ENCODE measurements around the gene NRXN3. TPM values are rescaled to one million over a fixed set of nuclear protein-coding genes. Genes with fewer than 3 reads are reported as not detected.
"Not testable (repeated sequence)": the region's sequence is repeated elsewhere in the genome, so short reads cannot be mapped to it uniquely, and the experiment has no call there.

Gene NRXN3
- total and polyA plus RNA-seq, 5 donors from 2014 or later: not detected

GRCh38 chr14:79017561-79017960 is 847.4 kb downstream of the NRXN3 start:
- Mint-ChIP-seq H3K36me3 (no peaks in the 10 kb centered on the region), H3K27me3 (no peaks in the 10 kb centered on the region), H3K9me3 (peaks cover 0 to 4% (median 0%) of the 10 kb centered on the region in 7 donors), H3K4me3 (no peak overlapping the region), H3K4me1 (no peaks in the 10 kb centered on the region), H3K27ac (no peak overlapping the region)
- DNase-seq (no peak), ATAC-seq (ENCODE audit: low read depth in 2 of 2) (no peak)
- no peaks in the 10 kb centered on the region for H3K4me1 ChIP-seq (ENCODE audit: control insufficient read depth, insufficient read depth, low read length, poor library complexity, severe bottlenecking)
- H3K27ac ChIP-seq (ENCODE audit: insufficient read depth, low read length, poor library complexity, severe bottlenecking): no peak overlapping the region
- H3K36me3 ChIP-seq (ENCODE audit: control insufficient read depth, insufficient read depth, low read length): no peaks in the 10 kb centered on the region
- H3K4me3 ChIP-seq (ENCODE audit: low read depth, low read length): no peak overlapping the region
- no peaks in the 10 kb centered on the region for H3K27me3 ChIP-seq (ENCODE audit: control insufficient read depth, insufficient read depth, low read length)
- no peaks in the 10 kb centered on the region for H3K9me3 ChIP-seq (ENCODE audit: control insufficient read depth in 2 of 2, low read length in 2 of 2)

- H3K36me3 ChIP-seq (ENCODE audit: control insufficient read depth, insufficient read depth, low read length): no peaks in the 10 kb centered on the region
- H3K27me3 ChIP-seq (ENCODE audit: control insufficient read depth, insufficient read depth, low read length): no peaks in the 10 kb centered on the region
- H3K9me3 ChIP-seq (ENCODE audit: control insufficient read depth in 2 of 2, low read length in 2 of 2): no peaks in the 10 kb centered on the region
- Mint-ChIP-seq H3K9me3 (peaks cover 0 to 6% (median 0%) of the 10 kb centered on the region in 7 donors), H3K36me3 (no peaks in the 10 kb centered on the region), H3K4me1 (no peaks in the 10 kb centered on the region), H3K4me3 (no peak overlapping the region), H3K27me3 (no peaks in the 10 kb centered on the region), H3K27ac (no peak overlapping the region)
- H3K27ac ChIP-seq (ENCODE audit: insufficient read depth, low read length, poor library complexity, severe bottlenecking): no peak overlapping the region
- H3K4me3 ChIP-seq (ENCODE audit: low read depth, low read length): no peak overlapping the region
- ATAC-seq (ENCODE audit: low read depth in 2 of 2) (no peak), DNase-seq (no peak)
- H3K4me1 ChIP-seq (ENCODE audit: control insufficient read depth, insufficient read depth, low read length, poor library complexity, severe bottlenecking): no peaks in the 10 kb centered on the region
These were observed 848.7 kb downstream of the NRXN3 start for GRCh38 chr14:79018836-79019235.

GRCh38 chr14:79019898-79020297 is 849.7 kb downstream of the NRXN3 start:
- H3K27me3 Mint-ChIP-seq; H3K36me3 Mint-ChIP-seq; H3K27ac Mint-ChIP-seq; H3K36me3 ChIP-seq (ENCODE audit: control insufficient read depth, insufficient read depth, low read length); ATAC-seq (ENCODE audit: low read depth in 2 of 2); H3K9me3 ChIP-seq (ENCODE audit: control insufficient read depth in 2 of 2, low read length in 2 of 2); H3K4me1 Mint-ChIP-seq; DNase-seq; H3K4me1 ChIP-seq (ENCODE audit: control insufficient read depth, insufficient read depth, low read length, poor library complexity, severe bottlenecking); H3K4me3 Mint-ChIP-seq; H3K9me3 Mint-ChIP-seq; H3K27ac ChIP-seq (ENCODE audit: insufficient read depth, low read length, poor library complexity, severe bottlenecking); H3K4me3 ChIP-seq (ENCODE audit: low read depth, low read length); H3K27me3 ChIP-seq (ENCODE audit: control insufficient read depth, insufficient read depth, low read length): not testable (repeated sequence)

GRCh38 chr14:79021766-79022165 is 851.6 kb downstream of the NRXN3 start:
- Mint-ChIP-seq H3K36me3 (no peaks in the 10 kb centered on the region), H3K4me3 (no peak overlapping the region), H3K27me3 (no peaks in the 10 kb centered on the region), H3K9me3 (peaks cover 0 to 6% (median 3%) of the 10 kb centered on the region in 7 donors), H3K27ac (no peak overlapping the region), H3K4me1 (no peaks in the 10 kb centered on the region)
- no peak for ATAC-seq (ENCODE audit: low read depth in 2 of 2)
- no peak overlapping the region for H3K27ac ChIP-seq (ENCODE audit: insufficient read depth, low read length, poor library complexity, severe bottlenecking)
- H3K4me3 ChIP-seq (ENCODE audit: low read depth, low read length): no peak overlapping the region
- H3K36me3 ChIP-seq (ENCODE audit: control insufficient read depth, insufficient read depth, low read length): no peaks in the 10 kb centered on the region
- no peaks in the 10 kb centered on the region for H3K27me3 ChIP-seq (ENCODE audit: control insufficient read depth, insufficient read depth, low read length)
- no peak for DNase-seq
- H3K4me1 ChIP-seq (ENCODE audit: control insufficient read depth, insufficient read depth, low read length, poor library complexity, severe bottlenecking): no peaks in the 10 kb centered on the region
- no peaks in the 10 kb centered on the region for H3K9me3 ChIP-seq (ENCODE audit: control insufficient read depth in 2 of 2, low read length in 2 of 2)

GRCh38 chr14:79027138-79027537 is 857.0 kb downstream of the NRXN3 start:
- Mint-ChIP-seq H3K27me3 (peaks cover 6% of the 10 kb centered on the region), H3K27ac (no peak overlapping the region), H3K4me1 (no peaks in the 10 kb centered on the region), H3K9me3 (peaks cover 0 to 11% (median 4%) of the 10 kb centered on the region in 7 donors), H3K36me3 (no peaks in the 10 kb centered on the region), H3K4me3 (no peak overlapping the region)
- ATAC-seq (ENCODE audit: low read depth in 2 of 2): no peak
- Histone ChIP-seq H3K9me3 (ENCODE audit: control insufficient read depth in 2 of 2, low read length in 2 of 2) (no peaks in the 10 kb centered on the region), H3K4me3 (ENCODE audit: low read depth, low read length) (no peak overlapping the region), H3K27me3 (ENCODE audit: control insufficient read depth, insufficient read depth, low read length) (no peaks in the 10 kb centered on the region), H3K4me1 (ENCODE audit: control insufficient read depth, insufficient read depth, low read length, poor library complexity, severe bottlenecking) (no peaks in the 10 kb centered on the region), H3K27ac (ENCODE audit: insufficient read depth, low read length, poor library complexity, severe bottlenecking) (no peak overlapping the region), H3K36me3 (ENCODE audit: control insufficient read depth, insufficient read depth, low read length) (no peaks in the 10 kb centered on the region)
- no peak for DNase-seq

- peak overlapping the region in 1 of 3 donors; percentile 3 for H3K27ac Mint-ChIP-seq
- Histone ChIP-seq H3K27ac (ENCODE audit: insufficient read depth, low read length, poor library complexity, severe bottlenecking) (no peak overlapping the region), H3K9me3 (ENCODE audit: control insufficient read depth in 2 of 2, low read length in 2 of 2) (no peaks in the 10 kb centered on the region), H3K27me3 (ENCODE audit: control insufficient read depth, insufficient read depth, low read length) (no peaks in the 10 kb centered on the region), H3K36me3 (ENCODE audit: control insufficient read depth, insufficient read depth, low read length) (no peaks in the 10 kb centered on the region), H3K4me3 (ENCODE audit: low read depth, low read length) (no peak overlapping the region), H3K4me1 (ENCODE audit: control insufficient read depth, insufficient read depth, low read length, poor library complexity, severe bottlenecking) (no peaks in the 10 kb centered on the region)
- H3K4me3 Mint-ChIP-seq: no peak overlapping the region
- DNase-seq (no peak), ATAC-seq (ENCODE audit: low read depth in 2 of 2) (no peak)
- peaks cover 0 to 11% (median 4%) of the 10 kb centered on the region in 7 donors for H3K9me3 Mint-ChIP-seq
- no peaks in the 10 kb centered on the region for H3K4me1 Mint-ChIP-seq
- H3K27me3 Mint-ChIP-seq: peaks cover 6% of the 10 kb centered on the region
- no peaks in the 10 kb centered on the region for H3K36me3 Mint-ChIP-seq
These were observed 858.1 kb downstream of the NRXN3 start for GRCh38 chr14:79028281-79028680.

GRCh38 chr14:79036441-79036840 is 866.3 kb downstream of the NRXN3 start:
- DNase-seq: no peak
- Histone ChIP-seq H3K36me3 (ENCODE audit: control insufficient read depth, insufficient read depth, low read length) (no peaks in the 10 kb centered on the region), H3K4me1 (ENCODE audit: control insufficient read depth, insufficient read depth, low read length, poor library complexity, severe bottlenecking) (no peaks in the 10 kb centered on the region), H3K9me3 (ENCODE audit: control insufficient read depth in 2 of 2, low read length in 2 of 2) (no peaks in the 10 kb centered on the region), H3K27ac (ENCODE audit: insufficient read depth, low read length, poor library complexity, severe bottlenecking) (no peak overlapping the region), H3K4me3 (ENCODE audit: low read depth, low read length) (no peak overlapping the region), H3K27me3 (ENCODE audit: control insufficient read depth, insufficient read depth, low read length) (no peaks in the 10 kb centered on the region)
- H3K27ac Mint-ChIP-seq: no peak overlapping the region
- H3K36me3 Mint-ChIP-seq: no peaks in the 10 kb centered on the region
- no peaks in the 10 kb centered on the region for H3K4me1 Mint-ChIP-seq
- ATAC-seq (ENCODE audit: low read depth in 2 of 2): no peak
- no peaks in the 10 kb centered on the region for H3K27me3 Mint-ChIP-seq
- H3K4me3 Mint-ChIP-seq: peak overlapping the region in 1 of 4 donors; percentile 5
- peaks cover 0 to 13% (median 5%) of the 10 kb centered on the region in 7 donors for H3K9me3 Mint-ChIP-seq

- Histone ChIP-seq H3K4me1 (ENCODE audit: control insufficient read depth, insufficient read depth, low read length, poor library complexity, severe bottlenecking) (no peaks in the 10 kb centered on the region), H3K36me3 (ENCODE audit: control insufficient read depth, insufficient read depth, low read length) (no peaks in the 10 kb centered on the region), H3K27me3 (ENCODE audit: control insufficient read depth, insufficient read depth, low read length) (no peaks in the 10 kb centered on the region), H3K27ac (ENCODE audit: insufficient read depth, low read length, poor library complexity, severe bottlenecking) (no peak overlapping the region), H3K9me3 (ENCODE audit: control insufficient read depth in 2 of 2, low read length in 2 of 2) (no peaks in the 10 kb centered on the region), H3K4me3 (ENCODE audit: low read depth, low read length) (no peak overlapping the region)
- Mint-ChIP-seq H3K36me3 (no peaks in the 10 kb centered on the region), H3K27ac (no peak overlapping the region), H3K4me3 (no peak overlapping the region), H3K9me3 (peaks cover 2 to 13% (median 5%) of the 10 kb centered on the region in 7 donors), H3K4me1 (no peaks in the 10 kb centered on the region), H3K27me3 (no peaks in the 10 kb centered on the region)
- DNase-seq: no peak
- no peak for ATAC-seq (ENCODE audit: low read depth in 2 of 2)
These were observed 866.9 kb downstream of the NRXN3 start for GRCh38 chr14:79037106-79037505.

All from CD4-positive, CD25-positive, alpha-beta regulatory T cell (primary cell).